Medulla oblongata (tissue), 1 donor: ENCODE results near the gene LMNTD1.

Source experiments
- DNase-seq: peaks from one replicate; pipeline ENCODE4 v3.0.0-alpha.2; 2015; ENCODE audit errors: extremely low spot score

The LMNTD1 gene

GRCh38 chr12:25552681-25553080 lies 402 bp downstream of the LMNTD1 start:
- no peak for DNase-seq

GRCh38 chr12:25550186-25550585 lies 2.9 kb downstream of the LMNTD1 start:
- no peak for DNase-seq

DNA sequence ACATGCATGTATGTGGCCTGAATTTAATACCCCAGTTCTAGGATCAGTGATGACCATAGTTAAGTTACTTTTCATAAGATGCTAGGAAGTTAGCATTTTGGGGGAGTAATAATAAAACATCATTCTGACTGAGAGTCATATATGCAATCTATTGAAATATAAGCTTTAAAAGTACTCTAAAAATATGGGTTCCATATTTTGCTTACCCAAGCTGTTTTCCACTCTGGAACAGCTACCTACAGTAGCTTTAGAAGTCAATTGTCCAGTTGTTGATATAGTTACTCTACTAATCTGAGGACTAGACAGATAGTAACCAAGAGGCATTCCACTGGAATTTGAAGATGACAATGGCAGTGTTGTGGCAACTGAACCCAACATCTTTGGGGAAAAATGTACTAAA lies 4.0 kb downstream of the LMNTD1 start:
- DNase-seq, result no peak

DNA sequence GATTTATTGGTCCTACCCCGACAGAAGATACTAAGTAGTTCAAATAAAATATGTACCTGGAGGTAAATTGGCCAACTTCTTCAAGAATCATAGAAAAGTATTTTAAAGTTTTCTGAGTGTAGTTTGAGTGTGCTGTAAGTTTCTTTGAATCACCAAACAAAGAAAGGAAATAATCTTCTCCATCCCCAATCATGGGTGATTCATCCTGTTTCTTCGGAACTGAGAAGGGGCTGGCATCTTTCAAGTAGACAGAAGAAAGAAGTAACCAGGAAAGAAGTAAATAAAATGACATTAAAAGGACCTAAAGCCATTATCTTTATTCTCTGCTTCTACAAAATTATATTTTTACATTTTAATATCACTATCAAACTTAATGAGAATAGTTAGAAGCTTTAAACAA lies 6.8 kb downstream of the LMNTD1 start:
- no peak for DNase-seq

DNA sequence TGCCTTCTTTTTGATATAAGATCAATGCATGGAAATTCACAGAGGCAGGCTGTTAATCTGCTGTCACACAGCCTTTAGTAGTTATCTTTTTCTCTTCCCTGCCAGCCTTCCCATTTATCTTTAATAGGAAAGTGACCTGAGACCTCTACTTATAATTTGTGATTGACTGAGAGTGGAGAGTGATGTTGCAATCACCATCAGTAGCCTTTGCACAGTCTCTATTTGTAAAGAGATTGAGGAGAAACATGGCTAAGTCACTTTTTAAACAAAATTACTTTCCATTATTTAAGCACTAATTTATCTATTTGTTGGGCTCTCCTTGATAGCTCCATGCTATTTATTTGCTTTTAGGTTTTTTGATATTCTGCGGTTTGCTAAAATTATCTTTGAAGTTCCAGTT lies 19.9 kb downstream of the LMNTD1 start:
- DNase-seq, result no peak

GRCh38 chr12:25531502-25532052 lies 21.5 kb downstream of the LMNTD1 start:
- DNase-seq, result no peak

DNA sequence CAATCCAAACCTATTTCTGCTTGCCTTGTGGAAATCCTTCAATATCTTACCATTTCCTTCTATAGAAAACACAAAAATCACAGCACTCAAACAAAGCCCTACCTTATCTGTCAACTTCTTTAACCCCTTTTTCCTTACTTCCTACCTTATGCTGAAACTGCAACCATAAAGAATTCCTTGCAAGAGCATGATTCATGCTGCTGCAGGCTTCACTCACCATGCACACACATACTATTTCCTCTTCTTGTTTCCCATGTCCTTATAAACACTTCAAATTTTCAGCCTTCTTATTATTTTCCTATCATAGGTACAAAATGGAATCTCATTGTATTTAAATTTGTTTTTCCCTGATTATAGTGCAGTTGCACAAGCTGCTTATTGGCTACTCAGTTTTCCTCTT lies 23.3 kb downstream of the LMNTD1 start:
- no peak for DNase-seq

DNA sequence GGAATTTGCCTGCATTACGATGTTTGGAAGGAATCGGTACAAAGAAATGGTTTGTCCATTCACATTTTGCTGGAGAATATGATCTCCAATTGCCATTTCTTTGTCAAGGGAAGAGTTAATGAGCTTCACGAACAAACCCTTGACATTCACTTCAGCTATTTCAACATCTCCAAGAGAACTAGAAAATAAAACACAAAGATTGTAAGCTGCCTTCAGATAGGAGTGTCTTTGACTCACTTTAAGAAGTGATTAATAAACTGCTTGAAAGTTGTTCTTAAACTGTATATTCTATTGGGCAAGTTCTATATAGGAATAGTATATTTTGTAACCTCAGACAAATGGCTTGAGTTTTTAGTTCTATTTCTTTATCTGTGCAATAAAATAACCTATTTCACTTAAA lies 26.3 kb downstream of the LMNTD1 start:
- DNase-seq, result no peak

- no peak for DNase-seq
Measured at GRCh38 chr12:25524366-25524765, 28.7 kb downstream of the LMNTD1 start.

DNA sequence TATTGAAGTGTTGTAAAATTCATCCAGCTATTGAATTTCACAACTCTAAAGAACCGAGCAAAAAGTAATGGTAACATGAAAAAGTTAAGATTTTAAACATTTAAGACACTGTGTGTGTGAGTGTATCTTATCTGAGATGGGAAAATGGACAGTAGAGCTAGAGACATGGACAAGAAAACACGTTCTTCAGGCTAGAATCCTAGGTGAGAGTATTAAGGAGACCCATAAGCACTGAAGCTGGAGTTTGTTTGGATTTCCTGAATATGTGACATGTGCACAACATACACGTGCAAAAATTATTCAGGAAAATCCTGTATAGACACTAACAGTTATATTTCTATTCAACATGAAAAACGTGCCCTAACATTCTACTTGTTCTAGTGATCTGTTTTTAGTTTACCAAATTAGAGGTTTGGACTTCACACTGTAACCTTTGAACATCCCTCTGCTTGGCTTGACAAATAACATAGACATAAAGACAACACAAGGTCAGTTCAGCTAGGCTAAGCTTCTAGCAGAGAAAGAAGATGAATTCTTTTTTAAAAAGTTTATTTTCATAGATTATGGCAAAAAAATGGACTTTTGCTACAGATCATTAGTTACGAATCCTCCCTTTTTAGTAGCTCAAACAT lies 31.3 kb downstream of the LMNTD1 start:
- DNase-seq, result no peak

- no peak for DNase-seq
Measured at GRCh38 chr12:25518512-25518911, 34.6 kb downstream of the LMNTD1 start.

DNA sequence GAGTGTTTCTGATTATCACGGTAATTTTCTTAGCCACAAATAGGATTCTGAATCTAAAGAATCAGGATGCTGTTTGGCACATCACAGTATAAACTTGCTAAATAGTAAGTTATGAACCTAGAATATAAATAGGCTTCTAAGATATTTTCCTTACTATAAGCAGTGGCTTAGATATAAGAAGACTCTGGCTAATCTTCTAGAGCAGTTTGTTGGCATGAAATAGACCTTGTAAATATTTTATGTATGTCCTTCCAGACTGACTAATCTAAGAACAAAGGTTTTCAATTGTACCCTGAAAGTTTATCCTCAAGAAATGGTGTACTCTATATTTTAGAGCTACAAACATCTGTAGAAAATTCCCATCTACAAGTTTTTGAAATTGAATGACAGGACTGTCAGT lies 48.3 kb downstream of the LMNTD1 start:
- DNase-seq, result no peak

DNA sequence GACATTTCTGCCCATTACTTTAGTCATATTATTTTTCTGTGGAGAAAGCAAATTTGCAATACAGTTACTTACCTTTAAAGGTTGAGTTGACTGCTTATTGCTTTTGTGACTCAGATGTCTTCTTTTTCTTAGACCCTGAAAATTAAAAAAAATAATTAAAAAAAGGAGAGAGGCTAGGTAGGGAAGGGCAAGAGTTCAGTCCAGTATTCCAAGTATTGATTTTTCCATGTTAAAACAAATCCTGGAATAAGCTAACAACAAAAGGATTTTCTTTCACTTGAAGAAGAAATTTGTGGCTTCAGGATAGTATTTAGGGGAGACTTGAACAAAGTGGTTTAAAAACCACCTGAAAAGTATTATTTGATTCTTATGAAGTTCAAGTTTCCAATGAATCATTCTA lies 49.4 kb downstream of the LMNTD1 start:
- DNase-seq, result no peak

GRCh38 chr12:25502596-25502995 lies 50.5 kb downstream of the LMNTD1 start:
- no peak for DNase-seq

DNA sequence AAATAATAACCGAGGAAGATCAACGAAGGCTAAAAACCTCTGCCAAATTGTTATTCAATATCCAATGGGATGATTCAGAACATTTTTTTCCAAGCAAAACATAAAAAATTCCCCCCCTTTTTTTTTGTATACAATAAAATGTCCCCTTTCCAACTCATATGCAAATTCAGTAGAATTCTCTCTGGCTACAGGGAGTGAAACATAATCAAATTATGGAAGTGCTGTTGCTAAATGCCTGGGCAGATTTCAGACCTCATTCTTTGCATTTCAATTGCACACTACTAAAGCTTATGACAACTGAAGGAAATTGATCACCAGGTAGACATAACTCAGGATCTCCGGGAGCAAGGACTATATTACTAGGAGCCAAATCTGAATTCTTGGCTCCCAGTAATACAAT lies 51.0 kb downstream of the LMNTD1 start:
- no peak for DNase-seq

- no peak for DNase-seq
Measured at GRCh38 chr12:25501549-25501948, 51.5 kb downstream of the LMNTD1 start.

DNA sequence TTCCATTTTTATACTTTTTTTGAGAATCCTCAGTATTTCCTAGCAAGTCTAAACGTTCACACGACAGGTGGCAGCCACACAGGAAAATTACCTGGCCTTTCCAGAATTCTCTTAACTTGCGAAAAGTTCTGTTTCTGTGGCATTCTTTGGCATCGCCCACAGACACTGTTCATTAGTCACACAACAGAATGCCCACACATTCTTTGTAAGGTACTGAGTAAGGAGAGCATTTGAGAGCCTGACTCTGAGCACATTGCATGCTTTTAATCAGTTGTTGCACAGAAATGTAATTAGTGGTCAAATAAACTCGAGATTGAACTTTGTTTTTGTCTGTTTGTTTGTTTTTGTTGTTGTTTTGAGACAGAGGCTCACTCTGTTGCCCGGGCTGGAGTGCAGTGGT lies 52.4 kb downstream of the LMNTD1 start:
- DNase-seq, result no peak

- no peak for DNase-seq
Measured at GRCh38 chr12:25497021-25497420, 56.1 kb downstream of the LMNTD1 start.

GRCh38 chr12:25496098-25496587 lies 56.9 kb downstream of the LMNTD1 start:
- no peak for DNase-seq

GRCh38 chr12:25495331-25496097 lies 57.6 kb downstream of the LMNTD1 start:
- no peak for DNase-seq

GRCh38 chr12:25494926-25495325 lies 58.2 kb downstream of the LMNTD1 start:
- no peak for DNase-seq

GRCh38 chr12:25493682-25494081 lies 59.4 kb downstream of the LMNTD1 start:
- no peak for DNase-seq
